Hindlimb muscle (tissue), 1 donor: ENCODE results near the gene TIMMDC1. TPM values are rescaled to one million over a fixed set of nuclear protein-coding genes. Genes with fewer than 3 reads are reported as not detected.
A peak's percentile ranks its signal among the peaks of the same experiment; 100 is the strongest.
"Not testable (repeated sequence)": the region's sequence is repeated elsewhere in the genome, so short reads cannot be mapped to it uniquely, and the experiment has no call there.

ENCODE experiments used
- DNase-seq: peaks from one replicate; pipeline ENCODE4 v3.0.0-alpha.2; 2013
- polyA plus RNA-seq: library from polyadenylated mRNA; unstranded; fragments of 120-200 nt; gene quantifications from one replicate; pipeline ENCODE4 v1.2.1, GENCODE V29; 2013; ENCODE audit not compliant: insufficient read length

The TIMMDC1 gene
- polyA plus RNA-seq, 1 donor = 70.1 TPM

- no peak for DNase-seq
Observed at GRCh38 chr3:119514637-119515036, 16.3 kb downstream of the TIMMDC1 start.

GRCh38 chr3:119517112-119517511 is 18.8 kb downstream of the TIMMDC1 start:
- no peak for DNase-seq

GRCh38 chr3:119518026-119518425 is 19.7 kb downstream of the TIMMDC1 start:
- no peak for DNase-seq

- DNase-seq = peak; percentile 6
Observed at GRCh38 chr3:119524931-119525662, 26.8 kb downstream of the TIMMDC1 start.

GRCh38 chr3:119527714-119528113 is 29.4 kb downstream of the TIMMDC1 start:
- DNase-seq = no peak

GRCh38 chr3:119529883-119530282 is 31.5 kb downstream of the TIMMDC1 start:
- no peak for DNase-seq

- no peak for DNase-seq
Observed at GRCh38 chr3:119530456-119530855, 32.1 kb downstream of the TIMMDC1 start.

- no peak for DNase-seq
Observed at GRCh38 chr3:119531151-119531550, 32.8 kb downstream of the TIMMDC1 start.

- no peak for DNase-seq
Observed at GRCh38 chr3:119534296-119534695, 35.9 kb downstream of the TIMMDC1 start.

- DNase-seq = no peak
Observed at GRCh38 chr3:119536757-119537156, 38.4 kb downstream of the TIMMDC1 start.

GRCh38 chr3:119538772-119539171 is 40.4 kb downstream of the TIMMDC1 start:
- no peak for DNase-seq

GRCh38 chr3:119541547-119541946 is 43.2 kb downstream of the TIMMDC1 start:
- DNase-seq = no peak

- DNase-seq = no peak
Observed at GRCh38 chr3:119542168-119542767, 43.9 kb downstream of the TIMMDC1 start.

- no peak for DNase-seq
Observed at GRCh38 chr3:119543147-119543546, 44.8 kb downstream of the TIMMDC1 start.

- DNase-seq = no peak
Observed at GRCh38 chr3:119547227-119547626, 48.9 kb downstream of the TIMMDC1 start.

GRCh38 chr3:119548341-119548740 is 50.0 kb downstream of the TIMMDC1 start:
- no peak for DNase-seq

- no peak for DNase-seq
Observed at GRCh38 chr3:119550192-119550910, 52.0 kb downstream of the TIMMDC1 start.

GRCh38 chr3:119551598-119551997 is 53.3 kb downstream of the TIMMDC1 start:
- no peak for DNase-seq

- not testable (repeated sequence) for DNase-seq
Observed at GRCh38 chr3:119552928-119553327, 54.6 kb downstream of the TIMMDC1 start.

- no peak for DNase-seq
Observed at GRCh38 chr3:119553823-119554415, 55.6 kb downstream of the TIMMDC1 start.

GRCh38 chr3:119555309-119555735 is 57.0 kb downstream of the TIMMDC1 start:
- DNase-seq = no peak

- DNase-seq = no peak
Observed at GRCh38 chr3:119555929-119556328, 57.6 kb downstream of the TIMMDC1 start.

GRCh38 chr3:119557192-119557876 is 59.0 kb downstream of the TIMMDC1 start:
- DNase-seq = no peak
